ENCODE results near the gene MYH13.

GRCh38 chr17:10370016-10370608, 2.7 kb downstream of the MYH13 start:
- TF ChIP-seq CTCF (IDR thresholded peaks at IDR 0.05) (no peak), POLR2AphosphoS5 (IDR thresholded peaks at IDR 0.05) (no peak), POLR2A (IDR thresholded peaks at IDR 0.05) (no peak)
